Ovary (tissue), 9 donors: Measurements from ENCODE around the gene SPRED2. TPM values are rescaled to one million over a fixed set of nuclear protein-coding genes. Genes with fewer than 3 reads are reported as not detected.
A peak's percentile ranks its signal among the peaks of the same experiment; 100 is the strongest.

Experiments
- DNase-seq, 5 donors: peaks; one replicate each; pipeline ENCODE4 v3.0.0-alpha.2; 2019 to 2020
- H3K27ac ChIP-seq, 2 donors: fragments of 200-600 bp; one replicate each; pipeline versions ENCODE4 v1.5.1 to v1.8.0; 2019 to 2022
- H3K27me3 ChIP-seq: fragments of 200-600 bp; one replicate; pipeline ENCODE4 v1.8.0; 2022
- H3K36me3 ChIP-seq: fragments of 200-600 bp; sonication (generic); one replicate; pipeline ENCODE4 v1.5.1; 2019
- H3K4me1 ChIP-seq: one replicate; pipeline ENCODE4 v1.8.1; 2013; ENCODE audit warnings: mild to moderate bottlenecking, moderate library complexity; ENCODE audit not compliant: insufficient read depth
- H3K4me3 ChIP-seq: fragments of 200-600 bp; sonication (generic); one replicate; pipeline ENCODE4 v1.5.1; 2017
- H3K9me3 ChIP-seq, 2 donors: fragments of 200-600 bp in 1 of 2; sonication (generic) in 1 of 2; one replicate each; pipeline versions ENCODE4 v1.5.1 to v1.8.1; 2013 to 2019; ENCODE audit warnings: mild to moderate bottlenecking in 1 of 2, moderate library complexity in 1 of 2
- EP300 ChIP-seq: sonication (generic); formaldehyde crosslinking; IDR thresholded peaks from one replicate; pipeline ENCODE4 v1.6.1; 2017; ENCODE audit warnings: antibody characterized with exemption
- POLR2A ChIP-seq: fragments of 450-650 bp; IDR thresholded peaks from one replicate; pipeline ENCODE4 v1.6.1; 2017; ENCODE audit warnings: antibody characterized with exemption, mild to moderate bottlenecking, moderate library complexity
- WGBS, 3 donors: extraction: QIAGEN DNeasy Blood & Tissue Kit in 1 of 3; methylation state at CpG; one replicate each; pipeline versions ENCODE4 v1.1.5 to v1.1.7; 2013 to 2017; 5-methylcytosine and 5-hydroxymethylcytosine counted together
- intact Hi-C, 4 donors: fragments of 100-400 bp; cut with DNase I; formaldehyde crosslinking; loops; one replicate each; pipeline versions ENCODE4 v1.11.0 to v1.15.1; 2022 to 2023
- polyA plus RNA-seq, 2 donors: library from polyadenylated mRNA; stranded (reverse); fragments of 200-250 nt in 1 of 2; fragments of 350-450 nt in 1 of 2; fragmentation: Illumina TruSeq in 1 of 2; extraction: RNeasy Lipid Tissue Mini Kit (QIAGEN cat#74804) in 1 of 2; gene quantifications; one replicate each; pipeline ENCODE4 v1.2.3, GENCODE V29; 2013 to 2014
- total RNA-seq, 7 donors: library from RNA; depleted of rRNA in 2 of 7; stranded (reverse); fragments of >200 nt in 2 of 7; fragmentation: NEBNext Ultra II Directional in 3 of 7; extraction: Animal tissue kit (Norgen Biotek cat#: 25700) in 3 of 7; gene quantifications; one replicate each; pipeline versions ENCODE4 v1.1.0 to v1.2.4, GENCODE V29; 2016 to 2023
- TF ChIP-seq, protein P1 (sequence below), 3 donors: fragments of 450-650 bp in 2 of 3; fragments of 200-600 bp in 1 of 3; IDR thresholded peaks; one replicate each; pipeline versions ENCODE4 v1.5.1 to v1.8.0; 2016 to 2022; ENCODE audit warnings: antibody characterized with exemption in 3 of 3, mild to moderate bottlenecking in 1 of 3
- donor health status: DM: no; HTN: no; CAD: no; lungs with moderate emphysema.
- donor health status: DM: no; HTN: no; CAD: no.
- donor health status: Bipolar disorder and iron deficiency.
- donor health status: DM: yes; HTN: yes; CAD: no.
- donor health status: DM: no; HTN: no; CAD: no.
- donor health status: DM: yes; HTN: yes; CAD: no.

SPRED2 gene
- total and polyA plus RNA-seq, 9 donors: 13.1 to 32.9 (median 17.6) TPM

DNA sequence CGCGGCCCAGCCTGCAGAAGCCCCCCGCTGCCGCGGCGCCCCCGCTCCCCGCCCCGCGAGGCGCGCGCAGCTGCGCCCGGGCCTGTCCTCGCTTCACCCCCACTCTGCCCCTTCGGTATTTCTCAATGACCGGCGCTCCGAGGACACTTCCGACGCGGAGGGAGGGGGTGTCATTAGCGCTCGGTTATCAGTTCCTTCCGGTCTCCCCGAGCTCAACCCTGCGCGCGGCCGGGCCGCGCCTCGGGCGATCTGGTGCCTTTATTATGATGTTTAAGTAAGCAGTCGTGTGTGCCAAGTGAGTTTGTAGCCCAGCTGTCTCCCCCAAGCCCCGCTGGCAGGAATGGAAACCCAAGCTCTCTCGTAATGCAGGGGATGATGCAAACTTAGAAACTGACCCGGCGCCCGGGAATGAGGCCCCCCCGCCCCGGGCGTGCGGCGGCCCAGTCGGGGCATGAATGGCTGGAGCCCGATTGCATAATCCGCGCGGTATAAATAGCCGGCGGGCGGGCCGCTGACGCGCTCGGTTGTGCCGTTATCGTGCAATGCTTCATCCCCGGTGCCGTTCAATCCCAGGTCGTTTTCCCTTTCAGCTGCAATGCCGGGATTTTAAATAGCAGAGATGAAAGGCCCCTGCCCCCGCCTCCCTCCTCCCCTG is 3.9 kb upstream of the SPRED2 start:
- Histone ChIP-seq H3K27me3 (no peaks in the 10 kb centered on the region), H3K4me1 (peaks cover 3% of the 10 kb centered on the region), H3K27ac (peak overlapping the region; percentile 71 to 97), H3K4me3 (peak overlapping the region; percentile 68), H3K9me3 (no peaks in the 10 kb centered on the region), H3K36me3 (no peaks in the 10 kb centered on the region)
- intact Hi-C loops: loop anchor here in 3 of 4 donors (10.0 kb wide), 2 partner anchors 131 to 171 kb away; no protein-coding TSS in a partner anchor
- WGBS, 3 donors: 0 to 1% (median 0%) methylated on average over 34 to 65 of the region's 65 CpGs
- DNase-seq: peak; percentile 89 to 97 (median 94)
- TF ChIP-seq POLR2A (peak; percentile 86), EP300 (peak; percentile 74)
- TF ChIP-seq, protein P1, sequence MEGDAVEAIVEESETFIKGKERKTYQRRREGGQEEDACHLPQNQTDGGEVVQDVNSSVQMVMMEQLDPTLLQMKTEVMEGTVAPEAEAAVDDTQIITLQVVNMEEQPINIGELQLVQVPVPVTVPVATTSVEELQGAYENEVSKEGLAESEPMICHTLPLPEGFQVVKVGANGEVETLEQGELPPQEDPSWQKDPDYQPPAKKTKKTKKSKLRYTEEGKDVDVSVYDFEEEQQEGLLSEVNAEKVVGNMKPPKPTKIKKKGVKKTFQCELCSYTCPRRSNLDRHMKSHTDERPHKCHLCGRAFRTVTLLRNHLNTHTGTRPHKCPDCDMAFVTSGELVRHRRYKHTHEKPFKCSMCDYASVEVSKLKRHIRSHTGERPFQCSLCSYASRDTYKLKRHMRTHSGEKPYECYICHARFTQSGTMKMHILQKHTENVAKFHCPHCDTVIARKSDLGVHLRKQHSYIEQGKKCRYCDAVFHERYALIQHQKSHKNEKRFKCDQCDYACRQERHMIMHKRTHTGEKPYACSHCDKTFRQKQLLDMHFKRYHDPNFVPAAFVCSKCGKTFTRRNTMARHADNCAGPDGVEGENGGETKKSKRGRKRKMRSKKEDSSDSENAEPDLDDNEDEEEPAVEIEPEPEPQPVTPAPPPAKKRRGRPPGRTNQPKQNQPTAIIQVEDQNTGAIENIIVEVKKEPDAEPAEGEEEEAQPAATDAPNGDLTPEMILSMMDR (IDR thresholded peaks at IDR 0.05): peak in 1 of 3 donors; percentile 37

DNA sequence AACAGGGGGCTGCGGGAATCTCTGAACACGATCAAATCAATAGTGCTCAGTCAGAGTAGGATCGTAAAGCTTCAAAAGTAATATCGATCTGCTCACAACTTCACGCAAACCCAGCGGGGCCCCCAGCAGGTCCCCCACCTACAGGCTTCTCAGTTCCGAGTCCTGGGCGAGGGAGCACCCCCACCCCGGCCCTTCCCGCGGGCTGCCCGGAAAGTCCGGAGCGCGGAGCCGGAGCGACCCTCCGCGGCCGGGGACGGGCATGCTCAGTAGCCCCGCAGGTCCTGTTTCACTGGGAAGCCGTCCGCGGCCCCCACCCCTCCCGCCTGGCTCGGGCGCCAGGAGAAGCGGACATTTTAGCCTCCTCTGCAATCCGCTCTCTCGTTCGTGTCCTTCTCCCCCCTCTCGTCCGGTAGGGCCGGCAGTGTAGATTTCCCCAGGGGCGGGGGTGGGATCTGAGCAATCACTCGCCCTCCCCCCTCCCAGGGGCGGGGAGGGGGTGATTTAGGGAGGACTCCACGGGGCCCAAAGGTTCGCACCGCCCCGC is 3.3 kb upstream of the SPRED2 start:
- 0% methylated on average over 32 to 42 of the region's 42 CpGs for WGBS, 3 donors

DNA sequence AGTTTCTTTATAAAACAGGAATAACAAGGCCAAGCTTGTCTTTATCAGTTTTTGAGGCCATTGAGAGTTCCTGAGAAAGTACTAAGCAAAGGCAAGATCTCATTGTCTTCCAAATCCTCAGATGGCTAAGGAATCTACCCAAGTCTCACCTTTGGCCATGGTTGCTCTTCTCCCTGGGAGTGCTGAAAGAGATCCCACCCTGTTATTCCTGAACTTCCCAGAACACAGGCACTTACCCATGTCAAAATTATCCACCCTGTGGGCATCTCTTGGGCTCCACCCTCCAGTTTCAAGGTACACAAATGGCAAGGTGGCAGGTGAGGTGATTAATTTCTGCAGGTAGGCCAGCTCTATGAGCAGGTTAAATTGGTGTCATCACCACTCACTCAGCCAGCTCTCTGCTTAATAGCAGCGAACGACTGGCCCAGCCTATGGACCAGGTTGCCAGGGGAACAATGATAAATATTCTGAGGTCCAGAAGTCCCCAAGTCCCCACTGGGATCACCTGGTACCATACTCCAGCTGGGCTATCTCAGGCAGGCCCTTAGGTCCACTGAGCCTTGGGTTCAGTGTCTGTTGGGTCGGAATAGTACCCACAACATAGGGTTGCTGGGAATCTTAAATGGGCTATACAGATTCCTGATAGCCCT is 2.3 kb upstream of the SPRED2 start:
- no peaks in the 10 kb centered on the region for H3K27me3 ChIP-seq
- DNase-seq: no peak
- H3K9me3 ChIP-seq: no peaks in the 10 kb centered on the region
- peaks cover 4% of the 10 kb centered on the region for H3K4me1 ChIP-seq
- no peaks in the 10 kb centered on the region for H3K36me3 ChIP-seq
- H3K4me3 ChIP-seq: no peak overlapping the region
- intact Hi-C loops: loop anchor here in 3 of 4 donors (10.0 kb wide), 2 partner anchors 130 to 170 kb away; no protein-coding TSS in a partner anchor
- H3K27ac ChIP-seq: peak overlapping the region in 1 of 2 donors; percentile 97
- TF ChIP-seq, protein P1 (IDR thresholded peaks at IDR 0.05): no peak
- no peak for TF ChIP-seq POLR2A
- no peak for TF ChIP-seq EP300
- 65 to 88% (median 66%) methylated on average over 3 of the region's 3 CpGs for WGBS, 3 donors

More for the DNA sequence above, 3.3 kb upstream of the SPRED2 start:
- Histone ChIP-seq H3K36me3 (no peaks in the 10 kb centered on the region), H3K9me3 (no peaks in the 10 kb centered on the region), H3K4me3 (peak overlapping the region; percentile 68), H3K27ac (peak overlapping the region; percentile 71 to 97), H3K27me3 (no peaks in the 10 kb centered on the region), H3K4me1 (peaks cover 3% of the 10 kb centered on the region)
- peak; percentile 88 to 94 (median 92) for DNase-seq
- intact Hi-C loops: loop anchor here in 3 of 4 donors (10.0 kb wide), 2 partner anchors 131 to 171 kb away; no protein-coding TSS in a partner anchor
- no peak for TF ChIP-seq EP300
- TF ChIP-seq POLR2A: peak; percentile 89
- TF ChIP-seq, protein P1 (IDR thresholded peaks at IDR 0.05): peak in 1 of 3 donors; percentile 24

DNA sequence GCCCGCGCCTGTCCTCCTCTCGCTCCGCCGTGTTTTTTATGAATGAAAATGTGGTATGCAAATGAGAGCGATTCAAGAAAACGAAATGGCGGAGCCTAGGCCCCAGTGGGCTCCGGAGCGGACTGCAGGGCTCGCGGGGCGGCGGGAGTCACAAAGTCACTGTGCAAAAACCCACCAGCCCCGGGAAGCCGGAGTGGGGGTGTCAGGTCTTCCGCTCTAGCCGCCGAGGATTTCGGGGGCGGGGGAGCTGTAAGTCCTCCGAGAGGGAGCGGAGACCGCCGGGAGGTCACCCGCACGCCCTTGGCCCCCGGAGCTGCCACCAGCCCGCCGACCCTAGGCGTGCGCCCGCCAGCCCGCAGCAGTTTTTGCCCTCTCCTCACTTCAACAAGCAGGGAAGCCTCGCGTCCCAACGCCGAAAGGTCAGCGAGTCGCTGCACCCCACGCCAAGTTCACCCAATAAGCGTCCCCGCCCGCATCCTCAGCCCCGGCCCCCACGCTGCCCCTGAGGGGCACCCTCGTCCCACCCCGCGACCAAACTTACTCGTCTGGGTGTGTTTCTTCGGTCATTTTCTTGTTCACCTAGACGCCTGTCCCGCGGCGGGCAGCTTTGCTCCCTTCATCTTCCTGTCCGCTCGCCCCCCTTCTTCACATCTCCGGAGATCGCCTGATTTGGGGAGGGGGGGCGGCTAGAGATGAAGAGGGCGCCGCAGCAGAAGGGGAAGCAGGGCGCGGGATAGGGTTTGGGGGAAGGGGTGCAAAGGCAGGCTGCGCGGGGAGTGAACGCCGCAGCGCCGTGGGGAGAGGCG is 775 bp downstream of the SPRED2 start:
- H3K36me3 ChIP-seq: no peaks in the 10 kb centered on the region
- H3K9me3 ChIP-seq: no peaks in the 10 kb centered on the region
- intact Hi-C loops: loop anchor here in 3 of 4 donors (10.0 kb wide), 2 partner anchors 127 to 167 kb away; no protein-coding TSS in a partner anchor
- H3K4me3 ChIP-seq: peak overlapping the region; percentile 93
- peaks cover 4% of the 10 kb centered on the region for H3K4me1 ChIP-seq
- DNase-seq: peak; percentile 47 to 68 (median 67)
- WGBS, 3 donors: 0 to 1% (median 1%) methylated on average over 67 to 71 of the region's 71 CpGs
- H3K27ac ChIP-seq: peak overlapping the region; percentile 89 to 91
- H3K27me3 ChIP-seq: no peaks in the 10 kb centered on the region
- TF ChIP-seq EP300 (no peak), POLR2A (no peak)
- TF ChIP-seq, protein P1 (IDR thresholded peaks at IDR 0.05): no peak
